Osteocyte (in vitro differentiated cells): Measurements from ENCODE around the gene CHMP3. TPM values are rescaled to one million over a fixed set of nuclear protein-coding genes. Genes with fewer than 3 reads are reported as not detected.
"Not testable (repeated sequence)": the region's sequence is repeated elsewhere in the genome, so short reads cannot be mapped to it uniquely, and the experiment has no call there.

Experiments
- DNase-seq: peaks from one replicate; pipeline ENCODE4 v3.0.0; 2021; ENCODE audit warnings: mixed read lengths; ENCODE audit not compliant: unreplicated experiment; ENCODE audit errors: extremely low spot score
- H3K27ac Mint-ChIP-seq: one replicate; pipeline ENCODE4 v1.8.0; 2021; ENCODE audit warnings: mild to moderate bottlenecking, mixed read lengths; ENCODE audit not compliant: unreplicated experiment
- H3K27me3 Mint-ChIP-seq: one replicate; pipeline ENCODE4 v1.8.0; 2021; ENCODE audit warnings: mixed read lengths; ENCODE audit not compliant: unreplicated experiment
- H3K36me3 Mint-ChIP-seq: one replicate; pipeline ENCODE4 v1.8.0; 2021; ENCODE audit warnings: mixed read lengths; ENCODE audit not compliant: unreplicated experiment
- H3K4me1 Mint-ChIP-seq: one replicate; pipeline ENCODE4 v1.8.0; 2021; ENCODE audit warnings: mixed read lengths; ENCODE audit not compliant: unreplicated experiment
- H3K4me3 Mint-ChIP-seq: one replicate; pipeline ENCODE4 v1.8.0; 2021; ENCODE audit warnings: mild to moderate bottlenecking, moderate library complexity, mixed read lengths; ENCODE audit not compliant: unreplicated experiment
- H3K9me3 Mint-ChIP-seq: one replicate; pipeline ENCODE4 v1.8.0; 2021; ENCODE audit warnings: mixed read lengths; ENCODE audit not compliant: unreplicated experiment
- total RNA-seq: library from RNA; stranded (reverse); gene quantifications from 2 replicates; pipeline ENCODE4 v1.2.1, GENCODE V29; 2021
- TF ChIP-seq, protein P1 (sequence below): fragments of 200-600 bp; sonication (generic); IDR thresholded peaks from 2 replicates; pipeline ENCODE4 v1.5.0; 2021; ENCODE audit warnings: antibody characterized with exemption, mild to moderate bottlenecking, moderate library complexity

CHMP3 gene
- total RNA-seq, 1 donor from 2014 or later, result 124 TPM

DNA sequence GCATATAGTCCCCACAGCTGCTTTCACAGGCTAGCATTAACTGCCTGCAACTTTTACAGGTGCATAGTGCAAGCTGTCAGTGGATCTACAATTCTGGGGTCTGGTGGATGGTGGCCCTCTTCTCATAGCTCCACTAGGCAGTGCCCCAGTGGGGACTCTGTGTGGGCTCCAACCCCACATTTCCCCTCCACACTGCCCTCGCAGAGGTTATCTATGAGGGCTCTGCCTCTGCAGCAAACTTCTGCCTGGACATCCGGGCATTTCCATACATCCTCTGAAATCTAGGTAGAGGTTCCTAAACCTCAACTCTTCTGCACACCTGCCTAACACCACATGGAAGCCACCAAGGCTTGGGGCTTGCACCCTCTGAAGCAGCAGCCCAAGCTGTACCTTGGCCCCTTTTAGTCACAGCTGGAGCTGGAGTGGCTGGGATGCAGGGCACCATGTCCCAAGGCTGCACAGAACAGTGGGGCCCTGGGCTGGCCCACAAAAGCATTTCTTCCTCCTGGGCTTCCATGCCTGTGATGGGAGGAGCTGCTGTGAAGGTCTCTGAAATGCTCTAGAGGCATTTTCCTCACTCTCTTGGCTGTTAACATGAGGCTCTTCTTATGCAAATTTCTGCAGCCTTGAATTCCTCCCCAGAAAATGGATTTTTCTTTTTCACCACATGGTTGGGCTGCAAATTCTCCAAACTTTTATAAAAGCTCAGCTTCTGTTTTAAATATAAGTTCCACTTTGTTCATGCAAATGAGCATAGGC, 62.7 kb downstream of the CHMP3 start:
- Mint-ChIP-seq H3K27ac (no peak overlapping the region), H3K36me3 (peaks cover 81% of the 10 kb centered on the region), H3K4me1 (no peaks in the 10 kb centered on the region), H3K9me3 (peaks cover 6% of the 10 kb centered on the region), H3K4me3 (no peak overlapping the region), H3K27me3 (no peaks in the 10 kb centered on the region)
- TF ChIP-seq, protein P1, sequence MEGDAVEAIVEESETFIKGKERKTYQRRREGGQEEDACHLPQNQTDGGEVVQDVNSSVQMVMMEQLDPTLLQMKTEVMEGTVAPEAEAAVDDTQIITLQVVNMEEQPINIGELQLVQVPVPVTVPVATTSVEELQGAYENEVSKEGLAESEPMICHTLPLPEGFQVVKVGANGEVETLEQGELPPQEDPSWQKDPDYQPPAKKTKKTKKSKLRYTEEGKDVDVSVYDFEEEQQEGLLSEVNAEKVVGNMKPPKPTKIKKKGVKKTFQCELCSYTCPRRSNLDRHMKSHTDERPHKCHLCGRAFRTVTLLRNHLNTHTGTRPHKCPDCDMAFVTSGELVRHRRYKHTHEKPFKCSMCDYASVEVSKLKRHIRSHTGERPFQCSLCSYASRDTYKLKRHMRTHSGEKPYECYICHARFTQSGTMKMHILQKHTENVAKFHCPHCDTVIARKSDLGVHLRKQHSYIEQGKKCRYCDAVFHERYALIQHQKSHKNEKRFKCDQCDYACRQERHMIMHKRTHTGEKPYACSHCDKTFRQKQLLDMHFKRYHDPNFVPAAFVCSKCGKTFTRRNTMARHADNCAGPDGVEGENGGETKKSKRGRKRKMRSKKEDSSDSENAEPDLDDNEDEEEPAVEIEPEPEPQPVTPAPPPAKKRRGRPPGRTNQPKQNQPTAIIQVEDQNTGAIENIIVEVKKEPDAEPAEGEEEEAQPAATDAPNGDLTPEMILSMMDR, result no peak
- no peak for DNase-seq

DNA sequence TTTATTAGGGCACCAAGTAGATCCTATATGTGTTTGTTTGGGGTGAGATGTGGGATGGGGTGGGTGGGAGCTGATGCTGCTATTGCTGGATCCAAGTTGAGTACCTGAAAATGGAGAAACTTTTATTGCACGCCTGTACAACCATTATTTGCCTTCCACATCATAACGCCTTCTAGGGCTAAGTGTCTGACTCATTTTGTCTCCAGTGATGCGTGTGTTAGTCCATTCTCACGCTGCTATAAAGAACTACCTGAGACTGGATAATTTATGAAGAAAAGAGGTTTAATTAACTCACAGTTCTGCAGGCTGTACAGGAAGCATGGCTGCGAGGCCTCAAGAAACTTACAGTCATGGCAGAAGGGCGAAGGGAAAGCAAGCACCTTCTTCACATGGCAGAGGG, 63.9 kb downstream of the CHMP3 start:
- Mint-ChIP-seq H3K27ac (no peak overlapping the region), H3K9me3 (peaks cover 6% of the 10 kb centered on the region), H3K4me1 (no peaks in the 10 kb centered on the region), H3K4me3 (no peak overlapping the region), H3K27me3 (no peaks in the 10 kb centered on the region), H3K36me3 (peaks cover 86% of the 10 kb centered on the region)
- TF ChIP-seq, protein P1, result no peak
- DNase-seq, result no peak

DNA sequence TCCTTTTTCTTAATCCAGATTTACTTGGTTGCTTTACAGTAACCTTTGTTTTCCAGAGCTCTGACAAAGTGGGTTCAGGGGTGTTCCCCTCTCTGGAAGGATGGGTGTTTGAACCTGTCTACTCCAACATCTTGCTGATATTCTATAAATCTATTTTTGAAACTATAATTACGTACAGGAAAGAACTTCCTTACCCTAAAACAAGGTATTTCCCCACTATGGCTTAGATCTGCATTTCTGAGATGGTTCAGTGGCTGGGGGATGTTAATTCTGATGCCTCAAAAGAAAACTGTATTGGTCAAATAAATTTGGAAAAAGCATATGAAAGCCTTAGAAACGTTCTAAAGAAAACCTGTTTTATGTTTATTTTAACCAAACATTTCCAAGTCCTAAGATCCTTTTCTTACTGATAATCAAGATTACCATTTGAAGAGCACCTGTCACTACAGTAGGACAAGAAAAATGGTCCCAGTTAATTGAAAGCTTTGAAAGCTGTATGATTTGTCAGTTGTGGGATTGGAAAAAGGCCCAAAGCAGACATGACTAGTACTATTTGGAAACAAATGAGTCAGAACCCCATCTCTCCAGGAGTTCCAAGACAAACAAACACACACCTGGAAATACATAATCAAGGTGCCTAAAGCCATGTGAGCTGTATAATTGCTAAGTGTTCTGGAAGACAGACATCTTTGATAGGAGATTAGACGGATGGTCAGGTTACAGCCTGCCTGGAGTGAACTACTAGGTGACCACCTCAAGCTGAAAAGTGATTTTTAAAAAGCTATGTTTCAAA, 64.6 kb downstream of the CHMP3 start:
- no peaks in the 10 kb centered on the region for H3K27me3 Mint-ChIP-seq
- TF ChIP-seq, protein P1, result no peak
- no peak overlapping the region for H3K4me3 Mint-ChIP-seq
- no peak for DNase-seq
- H3K27ac Mint-ChIP-seq, result no peak overlapping the region
- peaks cover 6% of the 10 kb centered on the region for H3K9me3 Mint-ChIP-seq
- H3K36me3 Mint-ChIP-seq, result peaks cover 88% of the 10 kb centered on the region
- H3K4me1 Mint-ChIP-seq, result no peaks in the 10 kb centered on the region

DNA sequence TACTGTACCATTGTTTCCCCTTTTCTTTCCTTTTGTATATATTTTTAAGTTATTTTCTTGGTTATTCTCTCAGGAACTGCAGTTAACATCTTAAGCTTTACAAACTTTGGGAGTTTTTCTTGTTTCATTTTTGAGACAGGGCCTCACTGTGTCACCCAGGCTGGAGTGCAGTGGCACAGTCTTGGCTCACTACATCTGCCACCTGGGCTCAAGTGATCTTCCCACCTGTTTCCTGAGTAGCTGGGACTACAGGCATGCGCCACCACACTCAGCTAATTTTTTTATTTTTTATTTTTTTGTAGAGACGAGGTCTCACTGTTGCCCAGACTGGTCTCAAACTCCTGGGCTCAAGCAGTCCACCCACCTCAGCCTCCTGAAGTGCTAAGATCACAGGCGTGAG, 66.9 kb downstream of the CHMP3 start:
- not testable (repeated sequence) for H3K4me3 Mint-ChIP-seq, H3K4me1 Mint-ChIP-seq, H3K27me3 Mint-ChIP-seq, H3K27ac Mint-ChIP-seq, DNase-seq, H3K9me3 Mint-ChIP-seq
- peaks cover 86% of the 10 kb centered on the region for H3K36me3 Mint-ChIP-seq

DNA sequence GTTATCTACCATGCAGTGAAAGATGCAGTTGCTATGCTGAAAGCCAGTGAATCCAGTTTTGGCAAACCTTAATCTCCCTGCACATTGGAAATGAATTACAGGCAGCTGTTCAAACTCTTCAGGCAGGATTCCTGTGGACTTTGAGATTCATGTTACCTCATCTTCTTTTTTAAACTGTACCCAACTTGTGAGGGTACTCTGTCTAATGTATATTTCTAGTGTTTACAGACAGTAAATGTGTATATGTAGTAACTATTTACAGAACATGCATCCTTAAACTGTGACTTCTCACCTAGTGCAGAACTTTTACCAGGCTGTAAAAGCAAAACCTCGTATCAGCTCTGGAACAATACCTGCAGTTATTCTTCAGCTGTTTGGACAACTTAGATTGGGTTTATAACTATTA, 71.2 kb downstream of the CHMP3 start:
- H3K4me1 Mint-ChIP-seq, result no peaks in the 10 kb centered on the region
- H3K27ac Mint-ChIP-seq, result no peak overlapping the region
- TF ChIP-seq, protein P1, result no peak
- DNase-seq, result no peak
- H3K36me3 Mint-ChIP-seq, result peaks cover 87% of the 10 kb centered on the region
- no peaks in the 10 kb centered on the region for H3K9me3 Mint-ChIP-seq
- no peak overlapping the region for H3K4me3 Mint-ChIP-seq
- no peaks in the 10 kb centered on the region for H3K27me3 Mint-ChIP-seq
